Hepatocyte (in vitro differentiated cells): ENCODE results near the gene PTPN9.

Experiments
- CTCF ChIP-seq: fragments of 200-600 bp; sonication (generic); IDR thresholded peaks from 2 replicates; pipeline ENCODE4 v1.5.1; 2016; ENCODE audit warnings: antibody characterized with exemption, mild to moderate bottlenecking; ENCODE audit not compliant: poor library complexity
- EZH2 ChIP-seq: fragments of 200-600 bp; sonication (generic); IDR thresholded peaks from 2 replicates; pipeline ENCODE4 v1.6.1; 2016; ENCODE audit warnings: antibody characterized with exemption, mild to moderate bottlenecking, borderline replicate concordance
- EZH2phosphoT487 ChIP-seq: fragments of 200-600 bp; sonication (generic); IDR thresholded peaks from one replicate; pipeline ENCODE4 v1.6.1; 2018; ENCODE audit warnings: antibody characterized with exemption, mild to moderate bottlenecking, low read depth, moderate library complexity; ENCODE audit not compliant: unreplicated experiment, severe bottlenecking

DNA sequence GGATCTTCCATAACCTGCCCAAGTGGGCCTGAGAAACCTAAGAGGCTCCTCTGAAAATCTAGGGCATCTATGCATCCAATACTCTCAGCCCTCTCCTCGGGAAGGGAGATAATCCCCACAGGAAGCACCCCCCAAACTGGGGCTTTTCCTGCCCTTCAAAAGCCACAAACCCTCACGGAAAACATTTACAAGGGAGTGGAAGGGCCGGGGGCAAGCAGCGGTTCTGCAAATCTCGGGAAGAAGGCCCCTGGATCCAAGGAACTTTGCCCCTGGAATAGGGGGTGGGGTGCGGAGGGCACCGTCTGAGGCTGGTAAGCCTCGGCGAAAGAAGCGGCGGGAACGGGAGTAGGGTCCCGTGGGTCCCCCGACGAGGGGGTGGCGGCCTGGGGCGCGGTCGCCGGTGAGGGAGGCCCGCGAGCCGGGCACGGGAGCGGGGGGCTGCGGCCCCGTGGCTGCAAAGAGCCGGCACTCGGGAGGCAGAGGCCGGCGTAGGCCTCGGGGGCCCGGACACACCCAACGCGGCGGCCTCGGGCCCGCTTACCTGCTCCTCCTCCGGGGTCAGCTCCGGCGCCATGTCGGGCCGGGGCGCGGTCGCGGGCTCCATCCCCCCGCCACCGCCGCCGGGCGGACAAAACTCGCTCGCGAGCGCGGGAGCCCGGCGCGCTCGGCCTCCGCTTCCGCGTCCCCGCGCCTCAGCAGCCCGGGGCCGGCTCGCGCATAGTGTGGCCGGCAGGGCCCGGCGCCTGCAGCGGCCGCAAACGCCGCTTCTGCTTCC is 755 bp downstream of the PTPN9 start:
- TF ChIP-seq CTCF (no peak), EZH2 (no peak), EZH2phosphoT487 (no peak)
